Lung (tissue), 12 donors: ENCODE measurements around the gene ATP6V1B1. TPM values are rescaled to one million over a fixed set of nuclear protein-coding genes. Genes with fewer than 3 reads are reported as not detected.

Experiments
- ATAC-seq: fragments of 200-7000 bp; cut with Tn5 transposase; one replicate; pipeline ENCODE4 v1.9.1; 2020; ENCODE audit warnings: moderate number of reproducible peaks; ENCODE audit not compliant: insufficient read depth, low FRiP score
- DNase-seq, 3 donors: peaks; one replicate each; pipeline ENCODE4 v3.0.0-alpha.2; 2013 to 2017
- H3K27ac ChIP-seq, 2 donors: one replicate each; pipeline ENCODE4 v1.5.1; 2013; ENCODE audit warnings: mild to moderate bottlenecking in 2 of 2, moderate library complexity in 2 of 2, control low read depth in 1 of 2, inconsistent platforms in 1 of 2, low read depth in 1 of 2, low read length in 1 of 2
- H3K27me3 ChIP-seq, 3 donors: one replicate each; pipeline ENCODE4 v1.5.1; 2013; ENCODE audit warnings: low read length in 2 of 3; ENCODE audit not compliant: control insufficient read depth in 3 of 3, insufficient read depth in 3 of 3
- H3K36me3 ChIP-seq, 4 donors: one replicate each; pipeline ENCODE4 v1.5.1; 2013; ENCODE audit warnings: low read length in 4 of 4, mild to moderate bottlenecking in 1 of 4, moderate library complexity in 1 of 4; ENCODE audit not compliant: control insufficient read depth in 4 of 4, insufficient read depth in 4 of 4
- H3K4me1 ChIP-seq, 5 donors: one replicate each; pipeline ENCODE4 v1.5.1; 2013; ENCODE audit warnings: low read length in 5 of 5, mild to moderate bottlenecking in 2 of 5, moderate library complexity in 1 of 5; ENCODE audit not compliant: control insufficient read depth in 5 of 5, insufficient read depth in 5 of 5
- H3K4me3 ChIP-seq: one replicate; pipeline ENCODE4 v1.5.1; 2013; ENCODE audit warnings: mild to moderate bottlenecking, control low read depth, moderate library complexity
- H3K9ac ChIP-seq, 2 donors: one replicate each; pipeline ENCODE4 v1.5.1; 2013; ENCODE audit warnings: low read length in 2 of 2, control low read depth in 1 of 2; ENCODE audit not compliant: insufficient read depth in 1 of 2
- H3K9me3 ChIP-seq, 4 donors: one replicate each; pipeline ENCODE4 v1.5.1; 2013; ENCODE audit warnings: low read length in 3 of 4, mild to moderate bottlenecking in 1 of 4, moderate library complexity in 1 of 4; ENCODE audit not compliant: control insufficient read depth in 4 of 4, insufficient read depth in 3 of 4
- WGBS, 2 donors: extraction: QIAGEN DNeasy Blood & Tissue Kit; methylation state at CpG; one replicate each; pipeline ENCODE4 v1.1.7; 2013; 5-methylcytosine and 5-hydroxymethylcytosine counted together
- polyA plus RNA-seq, 2 donors: library from polyadenylated mRNA; stranded (reverse); fragments of 200-250 nt; gene quantifications; one replicate each; pipeline ENCODE4 v1.2.1, GENCODE V29; 2013
- total RNA-seq, 2 donors: library from RNA; depleted of rRNA in 1 of 2; stranded (reverse); fragments of >200 nt in 1 of 2; gene quantifications; one replicate each; pipeline ENCODE4 v1.2.1, GENCODE V29; 2014 to 2021
- TF ChIP-seq, protein P1 (sequence below): IDR thresholded peaks from 2 replicates; pipeline ENCODE4 v1.5.1; 2012; ENCODE audit warnings: mild to moderate bottlenecking; ENCODE audit errors: control extremely low read depth, extremely low read depth
- donor health status: control.
- donor health status: control.
- donor health status: Bipolar disorder and iron deficiency.
- donor health status: healthy.
- donor health status: DM: yes; HTN: yes; CAD: no.

Gene ATP6V1B1
- total and polyA plus RNA-seq, 4 donors: 0.33 to 5.9 (median 1.8) TPM

GRCh38 chr2:70903641-70904340, 31.9 kb upstream of the ATP6V1B1 start:
- no peak for ATAC-seq
- peaks cover 11 to 89% (median 65%) of the 10 kb centered on the region in 3 donors for H3K27me3 ChIP-seq

DNA sequence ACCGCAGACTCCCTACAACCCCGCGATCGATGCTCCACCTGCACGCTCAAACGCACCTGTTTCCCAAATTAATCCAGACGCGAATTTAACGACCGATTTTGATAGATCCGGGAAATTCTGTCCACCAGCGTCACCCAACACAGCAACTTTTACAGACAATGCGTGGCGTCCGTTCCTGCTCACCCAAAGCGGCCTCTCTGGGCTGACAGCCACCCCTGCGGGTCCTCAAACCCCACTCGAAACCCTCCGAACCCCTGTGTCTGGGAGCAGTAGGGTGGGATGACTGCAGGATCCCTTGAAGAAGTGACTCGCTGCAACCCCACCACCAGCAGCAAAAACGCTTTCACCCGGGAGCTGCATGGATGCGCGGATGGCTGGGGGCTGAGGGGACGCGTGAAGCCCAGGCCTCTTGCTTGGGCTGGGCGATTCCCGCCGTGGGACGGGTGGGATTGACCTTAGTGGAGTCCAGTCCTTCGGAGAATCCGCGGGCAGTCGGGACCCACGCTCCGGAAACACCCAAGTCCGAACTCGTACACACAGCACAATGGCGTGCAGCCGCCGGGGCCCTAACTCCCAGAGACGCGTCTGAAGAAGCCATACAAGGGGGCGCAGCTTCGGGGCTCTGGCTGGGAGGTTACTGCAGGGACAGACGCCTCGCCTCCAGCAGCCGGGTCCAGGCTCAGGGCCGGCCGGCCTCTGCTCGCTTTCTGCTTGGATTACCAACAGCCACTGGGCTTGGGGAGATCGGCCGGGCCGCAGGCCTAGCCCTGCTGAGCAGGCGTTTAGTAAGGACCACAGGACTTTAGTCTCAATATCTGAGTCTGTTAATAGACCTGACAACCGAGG, 31.1 kb upstream of the ATP6V1B1 start:
- Histone ChIP-seq H3K9ac (no peak overlapping the region), H3K27me3 (peaks cover 11 to 86% (median 61%) of the 10 kb centered on the region in 3 donors), H3K27ac (no peak overlapping the region), H3K9me3 (peaks cover 0 to 15% (median 0%) of the 10 kb centered on the region in 4 donors), H3K4me1 (peaks cover 0 to 13% (median 5%) of the 10 kb centered on the region in 5 donors), H3K4me3 (no peak overlapping the region), H3K36me3 (no peaks in the 10 kb centered on the region)
- TF ChIP-seq, protein P1, sequence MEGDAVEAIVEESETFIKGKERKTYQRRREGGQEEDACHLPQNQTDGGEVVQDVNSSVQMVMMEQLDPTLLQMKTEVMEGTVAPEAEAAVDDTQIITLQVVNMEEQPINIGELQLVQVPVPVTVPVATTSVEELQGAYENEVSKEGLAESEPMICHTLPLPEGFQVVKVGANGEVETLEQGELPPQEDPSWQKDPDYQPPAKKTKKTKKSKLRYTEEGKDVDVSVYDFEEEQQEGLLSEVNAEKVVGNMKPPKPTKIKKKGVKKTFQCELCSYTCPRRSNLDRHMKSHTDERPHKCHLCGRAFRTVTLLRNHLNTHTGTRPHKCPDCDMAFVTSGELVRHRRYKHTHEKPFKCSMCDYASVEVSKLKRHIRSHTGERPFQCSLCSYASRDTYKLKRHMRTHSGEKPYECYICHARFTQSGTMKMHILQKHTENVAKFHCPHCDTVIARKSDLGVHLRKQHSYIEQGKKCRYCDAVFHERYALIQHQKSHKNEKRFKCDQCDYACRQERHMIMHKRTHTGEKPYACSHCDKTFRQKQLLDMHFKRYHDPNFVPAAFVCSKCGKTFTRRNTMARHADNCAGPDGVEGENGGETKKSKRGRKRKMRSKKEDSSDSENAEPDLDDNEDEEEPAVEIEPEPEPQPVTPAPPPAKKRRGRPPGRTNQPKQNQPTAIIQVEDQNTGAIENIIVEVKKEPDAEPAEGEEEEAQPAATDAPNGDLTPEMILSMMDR: no peak
- DNase-seq: no peak
- WGBS, 2 donors: 17 to 36% methylated on average over 56 of the region's 56 CpGs
- no peak for ATAC-seq

More at GRCh38 chr2:70903641-70904340, 31.9 kb upstream of the ATP6V1B1 start:
- no peak overlapping the region for H3K9ac ChIP-seq
- TF ChIP-seq, protein P1: no peak
- peaks cover 0 to 13% (median 5%) of the 10 kb centered on the region in 5 donors for H3K4me1 ChIP-seq
- no peaks in the 10 kb centered on the region for H3K36me3 ChIP-seq
- H3K9me3 ChIP-seq: peaks cover 0 to 15% (median 0%) of the 10 kb centered on the region in 4 donors
- DNase-seq: no peak
- 34 to 49% methylated on average over 25 of the region's 25 CpGs for WGBS, 2 donors
- no peak overlapping the region for H3K4me3 ChIP-seq
- no peak overlapping the region for H3K27ac ChIP-seq

DNA sequence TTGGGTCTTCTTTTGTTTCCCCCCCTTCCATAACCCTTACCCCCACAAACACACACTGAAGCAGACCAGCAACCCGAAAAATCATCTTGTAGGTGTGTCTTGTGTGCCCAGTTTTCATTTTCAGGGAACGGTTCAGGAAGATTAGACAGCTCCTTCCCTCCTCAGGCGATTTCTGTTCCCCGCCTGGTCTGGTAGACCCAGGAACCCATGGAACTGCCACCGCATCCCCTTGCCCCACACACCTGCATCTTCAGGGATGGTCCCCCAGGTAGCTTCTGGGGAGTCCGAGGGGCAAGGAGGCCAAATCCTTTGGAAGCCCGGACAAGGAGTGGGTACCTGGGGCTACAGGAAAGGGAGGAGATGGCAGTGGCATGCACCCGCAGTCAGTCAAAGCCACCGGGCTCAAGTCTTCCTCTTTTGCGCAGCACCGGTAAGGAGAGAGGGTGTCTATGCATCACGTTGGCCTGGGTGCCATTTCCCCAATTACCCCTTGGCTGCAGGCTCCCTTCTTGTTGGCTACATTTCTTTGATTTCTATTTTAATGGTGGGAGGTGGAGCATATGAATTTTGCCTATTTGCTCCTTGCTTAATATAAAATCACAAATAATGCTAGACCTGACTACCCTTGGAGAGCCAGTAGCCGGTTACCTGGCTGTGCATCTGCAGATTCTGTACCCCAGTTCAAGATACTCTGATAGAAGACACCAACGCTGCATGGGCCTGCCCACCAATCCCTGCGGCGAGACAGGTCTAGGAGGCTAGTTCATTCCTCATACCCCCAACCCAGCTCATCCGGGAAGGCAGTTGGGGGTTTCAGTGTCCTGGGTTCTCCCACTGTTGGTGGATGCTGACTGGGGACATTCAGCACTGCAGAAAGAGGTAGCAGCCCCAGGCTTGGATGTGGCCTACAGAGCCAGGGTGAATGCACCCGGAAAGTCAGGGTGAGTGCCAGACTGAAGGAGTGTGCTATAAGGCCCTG, 30.0 kb upstream of the ATP6V1B1 start:
- H3K9me3 ChIP-seq: peaks cover 0 to 15% (median 0%) of the 10 kb centered on the region in 4 donors
- WGBS, 2 donors: 28 to 51% methylated on average over 18 of the region's 18 CpGs
- no peaks in the 10 kb centered on the region for H3K36me3 ChIP-seq
- DNase-seq: peak in 1 of 3 donors; percentile 4
- no peak overlapping the region for H3K4me3 ChIP-seq
- H3K4me1 ChIP-seq: peaks cover 0 to 10% (median 5%) of the 10 kb centered on the region in 5 donors
- H3K27ac ChIP-seq: no peak overlapping the region
- H3K9ac ChIP-seq: no peak overlapping the region
- TF ChIP-seq, protein P1: no peak
- ATAC-seq: no peak
- peaks cover 11 to 88% (median 63%) of the 10 kb centered on the region in 3 donors for H3K27me3 ChIP-seq
